DMS153 treated with DMSO at 0.1 percent for 48 hours (cell line): ENCODE data around the gene SOS2.
"Not testable (repeated sequence)": the region's sequence is repeated elsewhere in the genome, so short reads cannot be mapped to it uniquely, and the experiment has no call there.

Experiments
- DNase-seq: peaks from one replicate; lab custom pipeline; 2025; ENCODE audit not compliant: unreplicated experiment; lab: John Stamatoyannopoulos, UW

The SOS2 gene

DNA sequence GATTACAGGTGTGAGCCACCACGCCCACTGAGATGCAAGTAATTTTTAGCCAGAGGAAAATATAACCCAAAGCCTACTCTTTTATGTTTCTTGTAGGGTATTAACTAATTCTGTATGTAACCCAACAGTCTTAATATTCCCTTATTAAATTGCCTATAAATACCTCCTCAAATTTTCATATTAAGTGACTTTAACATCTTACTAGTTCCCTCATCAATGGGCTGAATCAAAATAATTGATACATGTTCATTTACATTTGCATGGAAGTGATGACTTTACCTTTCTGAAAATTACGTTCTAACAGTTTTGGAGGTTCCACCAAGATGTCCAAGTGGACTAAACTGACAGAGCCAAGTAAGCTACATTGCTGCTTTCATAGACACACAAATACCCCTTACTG is 3.1 kb downstream of the SOS2 start:
- no peak for DNase-seq

DNA sequence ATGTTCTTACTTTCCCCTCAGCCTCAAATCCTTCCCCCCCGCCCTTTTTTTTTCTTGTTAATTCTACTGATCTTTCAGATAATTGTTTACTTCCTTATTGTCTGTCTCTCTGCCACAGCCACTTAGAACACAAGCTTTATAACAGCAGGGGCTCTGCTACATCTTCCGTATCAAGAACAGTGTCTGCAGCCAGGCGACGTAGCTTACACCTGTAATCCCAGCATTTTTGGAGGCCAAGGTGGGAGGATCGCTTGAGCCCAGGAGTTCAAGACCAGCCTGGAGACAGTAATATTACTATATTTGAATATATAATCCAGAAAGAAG is 5.4 kb downstream of the SOS2 start:
- DNase-seq, result peak; percentile 6

DNA sequence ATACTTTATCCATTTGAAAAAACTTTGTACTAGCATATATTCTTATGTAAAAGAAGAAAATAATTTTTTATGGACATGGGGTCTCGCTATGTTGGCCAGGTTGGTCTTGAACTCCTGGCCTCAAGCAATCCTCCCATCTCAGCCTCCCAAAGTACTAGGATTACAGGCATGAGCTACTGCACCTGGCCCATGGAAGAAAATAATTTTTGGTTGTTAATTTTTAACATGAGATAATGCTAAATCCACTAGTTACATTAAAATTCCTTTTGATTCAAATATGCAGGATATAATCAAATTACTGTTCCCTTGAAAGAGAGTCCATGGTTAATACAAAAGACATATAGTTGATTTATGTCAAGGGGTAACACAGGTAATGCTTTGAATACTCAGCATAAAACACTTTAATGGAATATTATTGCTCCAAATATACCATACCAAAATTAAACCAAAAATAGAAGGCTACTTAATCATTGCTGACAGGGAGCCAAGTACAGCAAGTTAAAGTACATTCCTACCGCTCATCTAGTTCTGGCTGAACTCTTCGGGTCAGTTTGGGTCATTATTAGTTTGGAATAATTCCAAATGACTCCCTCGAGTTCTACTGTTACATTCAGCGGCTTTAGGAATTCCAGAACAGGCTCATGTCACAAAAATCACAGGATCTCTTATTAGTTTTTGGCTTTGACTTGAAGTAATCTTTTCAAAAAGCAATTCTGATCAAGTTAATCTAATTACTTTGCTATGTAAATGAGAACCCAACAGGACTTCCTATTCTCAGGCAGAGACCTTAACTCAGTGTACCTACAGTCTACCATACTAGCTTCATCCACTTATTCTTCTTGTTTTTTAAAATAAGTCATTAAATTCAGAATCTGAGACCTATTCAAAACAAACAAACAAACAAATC is 6.1 kb downstream of the SOS2 start:
- DNase-seq, result no peak

DNA sequence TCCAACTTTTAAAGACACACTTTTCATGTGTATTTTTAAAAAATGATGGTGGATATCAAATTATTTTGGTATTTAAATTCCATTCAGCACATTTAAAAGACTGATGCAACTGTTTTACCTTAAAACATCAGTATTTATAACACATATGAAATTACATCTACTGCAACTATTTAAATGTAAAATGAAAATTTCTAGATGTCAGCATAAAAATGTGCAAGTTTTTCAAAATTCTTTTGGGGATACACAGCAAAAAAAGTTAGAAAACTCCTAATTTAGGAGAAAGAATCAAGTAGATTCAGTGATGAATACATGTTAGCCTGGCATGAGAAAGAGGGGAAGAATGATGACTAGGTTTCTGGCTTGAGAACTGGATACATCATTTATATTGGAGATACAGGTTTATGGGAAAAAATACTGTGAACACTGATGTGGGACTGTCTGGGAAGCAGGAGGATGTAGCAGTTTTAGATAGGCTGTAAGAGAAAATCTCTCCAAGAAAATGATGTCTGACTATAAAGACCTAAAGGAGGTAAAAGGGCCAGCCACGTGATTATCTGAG is 9.2 kb downstream of the SOS2 start:
- no peak for DNase-seq

DNA sequence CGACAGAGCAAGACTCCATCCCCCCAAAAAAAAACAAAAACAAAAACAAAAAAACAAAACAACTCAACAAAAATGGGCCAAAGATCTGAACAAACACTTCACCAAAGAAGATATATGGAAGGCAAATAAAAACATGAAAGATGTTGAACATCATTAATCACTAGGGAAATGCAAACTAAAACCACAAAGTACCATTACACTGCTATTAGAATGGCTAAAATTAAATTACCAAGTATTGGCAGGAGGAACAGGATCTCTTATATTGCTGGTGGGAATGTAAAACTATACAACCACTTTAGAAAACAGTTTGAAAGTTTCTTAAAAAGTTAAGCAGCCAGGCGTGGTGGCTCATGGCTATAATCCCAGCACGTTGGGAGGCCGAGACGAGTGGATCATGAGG is 12.9 kb downstream of the SOS2 start:
- DNase-seq, result no peak

DNA sequence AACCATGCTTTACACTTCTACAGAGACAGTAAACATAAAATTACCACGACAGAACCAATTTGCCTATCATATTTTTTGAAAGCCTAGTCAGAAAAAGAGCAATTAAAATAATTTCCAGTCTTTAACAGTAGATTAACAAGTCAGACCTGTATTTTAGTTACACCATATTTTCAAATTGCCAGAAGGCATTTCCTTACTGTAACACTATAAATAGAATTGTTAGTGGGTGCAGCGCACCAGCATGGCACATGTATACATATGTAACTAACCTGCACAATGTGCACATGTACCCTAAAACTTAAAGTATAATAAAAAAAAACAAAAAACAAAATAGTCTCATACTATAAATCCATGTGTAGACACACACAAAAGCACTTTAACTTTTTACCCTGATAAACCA is 16.0 kb downstream of the SOS2 start:
- DNase-seq, result no peak

DNA sequence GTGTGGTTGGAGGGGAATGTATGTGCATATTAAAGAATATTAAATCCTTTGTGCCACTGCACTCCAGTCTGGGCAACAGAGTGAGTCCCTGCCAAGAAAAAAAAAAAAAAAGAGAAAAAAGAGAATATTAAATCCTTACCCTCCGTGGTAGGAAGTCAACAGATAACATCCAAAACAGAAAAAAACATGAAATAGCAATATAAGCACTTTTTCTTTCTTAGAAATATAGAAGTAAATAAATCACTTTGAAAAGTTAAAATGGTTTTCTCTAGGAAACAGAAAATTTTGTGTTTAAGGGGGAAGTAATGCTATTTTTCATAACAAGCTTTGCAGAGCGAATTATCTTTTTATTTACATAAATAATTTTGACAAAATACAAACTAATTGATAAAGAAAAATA is 17.6 kb downstream of the SOS2 start:
- DNase-seq, result no peak

DNA sequence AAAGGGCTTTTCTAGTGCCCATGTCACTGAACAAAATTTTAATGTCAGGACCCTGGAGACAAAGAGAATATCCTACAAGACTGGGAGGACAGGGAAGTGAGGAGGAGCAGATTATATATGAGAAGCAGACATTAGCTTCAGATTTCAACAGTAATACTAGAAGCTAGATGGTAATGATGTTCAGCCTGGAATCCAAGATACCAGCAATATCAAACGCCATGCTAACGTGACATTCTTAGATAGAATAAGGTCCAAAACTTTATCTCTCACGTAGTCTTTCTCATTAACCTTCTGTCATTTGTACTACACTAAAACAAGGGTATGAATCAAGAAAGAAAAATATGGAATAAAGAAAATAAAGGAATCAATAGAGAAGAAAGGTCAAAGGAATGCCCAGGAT is 18.7 kb downstream of the SOS2 start:
- DNase-seq, result no peak

DNA sequence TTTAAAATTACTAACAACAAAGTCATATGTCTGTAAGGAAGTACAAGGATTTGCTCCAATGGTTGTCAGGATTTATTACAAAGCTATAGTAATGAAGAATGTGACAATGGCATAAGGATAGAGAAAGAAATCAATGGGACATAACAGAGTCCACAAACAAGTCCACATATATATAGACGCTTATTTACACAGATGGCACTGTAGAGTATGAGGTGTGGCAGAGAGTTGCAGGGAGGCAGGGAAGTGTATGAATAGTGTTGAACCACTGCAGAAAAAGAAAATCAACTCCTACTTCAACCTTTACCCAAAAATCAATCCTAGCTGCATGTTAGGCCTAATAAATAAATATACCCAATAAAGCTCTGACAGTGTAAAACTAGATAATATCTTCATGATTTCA is 21.3 kb downstream of the SOS2 start:
- DNase-seq, result no peak

DNA sequence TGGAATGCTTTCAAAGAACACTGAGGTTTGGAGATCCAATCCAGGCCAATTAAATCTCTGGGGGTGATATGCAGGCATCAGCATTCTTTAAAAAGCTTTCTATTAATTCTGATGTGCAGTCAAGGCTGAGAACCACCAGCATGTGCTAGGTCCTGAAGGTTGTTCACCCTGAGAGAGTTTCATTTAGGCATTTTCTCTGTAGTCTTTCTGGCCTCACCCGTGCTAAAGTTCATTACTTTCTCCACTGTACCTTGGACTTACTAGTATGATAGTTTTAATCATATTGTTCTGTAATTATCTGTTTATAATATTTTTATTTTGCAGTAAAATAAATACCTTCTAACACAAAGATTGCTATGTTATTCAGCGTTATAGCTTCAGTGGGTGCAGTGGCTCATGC is 32.9 kb downstream of the SOS2 start:
- no peak for DNase-seq

DNA sequence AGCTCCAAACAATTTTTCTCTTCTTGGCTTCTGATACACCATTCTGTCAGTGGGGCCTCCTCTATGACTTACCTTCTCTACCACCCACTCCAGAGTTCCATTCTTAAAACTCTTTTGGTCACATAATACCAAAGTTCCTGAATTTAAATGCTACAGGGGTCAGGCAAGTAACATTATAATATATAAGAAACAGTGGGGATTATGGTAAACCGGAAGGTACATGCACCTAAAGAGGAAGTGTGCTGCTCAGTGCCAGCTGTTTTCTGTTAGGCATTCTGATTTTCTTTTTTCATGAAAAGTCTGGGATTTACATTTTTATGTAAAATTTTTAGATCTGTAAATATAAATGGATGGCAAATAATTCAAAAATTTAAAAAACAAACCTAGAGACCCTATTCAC is 39.9 kb downstream of the SOS2 start:
- DNase-seq, result no peak

DNA sequence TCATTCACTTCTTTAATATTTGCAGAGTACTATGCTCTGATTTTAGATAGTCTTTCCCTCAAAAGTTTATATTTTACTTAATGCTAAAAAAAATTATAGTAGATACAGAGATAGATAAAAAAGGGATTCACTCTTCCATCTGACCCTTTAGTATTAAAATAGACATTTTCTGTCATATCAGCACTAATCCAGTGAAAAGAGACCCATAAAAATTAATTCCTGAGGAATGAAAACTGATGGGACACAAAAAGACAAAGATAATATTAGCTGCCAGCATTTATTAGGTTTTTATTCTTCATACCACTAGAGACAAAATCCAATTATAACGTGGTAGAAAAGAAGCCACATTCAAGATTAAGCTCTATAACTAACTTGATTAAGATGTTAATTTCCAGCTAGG is 45.3 kb downstream of the SOS2 start:
- no peak for DNase-seq

DNA sequence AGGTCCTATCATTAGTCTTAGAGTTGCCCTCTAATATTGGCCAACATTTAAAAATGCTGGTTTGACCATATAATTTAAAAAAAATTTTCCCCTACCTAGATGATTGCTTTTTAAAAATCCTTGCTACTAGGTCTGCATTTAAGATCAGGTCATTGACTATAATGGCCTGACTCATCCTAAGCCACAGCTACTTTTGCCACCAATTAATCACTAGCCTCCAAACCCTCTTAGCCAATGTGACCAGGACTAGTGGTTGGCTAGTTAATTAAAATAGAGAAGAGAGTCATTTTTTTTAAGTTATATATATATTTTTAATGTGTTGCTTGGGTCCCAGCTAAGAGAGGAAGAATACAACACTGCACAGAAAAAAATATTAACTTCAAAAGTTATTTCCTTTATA is 57.5 kb downstream of the SOS2 start:
- no peak for DNase-seq

DNA sequence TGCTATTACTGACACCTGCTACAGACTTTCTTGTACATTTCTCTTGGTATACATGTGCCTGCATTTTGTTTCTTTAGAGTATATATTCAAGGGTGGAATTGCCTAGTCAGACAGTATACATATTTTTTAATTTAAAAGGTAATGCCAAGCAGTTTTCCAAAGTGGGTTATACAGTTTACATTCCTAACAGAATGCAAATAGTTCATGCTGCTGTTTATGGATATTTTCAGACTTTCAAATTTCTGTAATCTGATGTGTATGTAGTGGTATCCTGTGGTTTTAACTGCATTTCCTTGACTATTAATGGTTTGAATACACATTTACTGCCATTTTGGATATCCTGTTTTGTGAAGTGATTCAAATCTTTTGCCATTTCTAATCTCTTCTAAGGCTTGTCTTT is 59.5 kb downstream of the SOS2 start:
- DNase-seq, result no peak

DNA sequence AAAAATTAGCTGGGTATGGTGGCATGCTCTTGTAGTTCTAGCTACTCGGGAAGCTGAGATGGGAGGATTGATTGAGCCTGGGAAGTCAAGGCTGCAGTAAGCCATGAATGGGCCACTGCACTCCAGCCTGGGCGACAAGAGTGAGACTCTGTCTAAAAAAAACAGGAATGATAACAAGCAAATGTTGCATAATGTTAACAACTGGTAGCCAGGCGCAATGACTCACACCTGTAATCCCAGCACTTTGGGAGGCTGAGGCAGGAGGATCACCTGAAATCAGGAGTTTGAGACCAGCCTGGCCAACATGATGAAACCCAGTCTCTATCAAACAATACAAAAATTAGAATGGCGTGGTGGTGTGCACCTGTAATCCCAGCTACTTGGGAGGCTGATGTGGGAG is 64.0 kb downstream of the SOS2 start:
- not testable (repeated sequence) for DNase-seq

DNA sequence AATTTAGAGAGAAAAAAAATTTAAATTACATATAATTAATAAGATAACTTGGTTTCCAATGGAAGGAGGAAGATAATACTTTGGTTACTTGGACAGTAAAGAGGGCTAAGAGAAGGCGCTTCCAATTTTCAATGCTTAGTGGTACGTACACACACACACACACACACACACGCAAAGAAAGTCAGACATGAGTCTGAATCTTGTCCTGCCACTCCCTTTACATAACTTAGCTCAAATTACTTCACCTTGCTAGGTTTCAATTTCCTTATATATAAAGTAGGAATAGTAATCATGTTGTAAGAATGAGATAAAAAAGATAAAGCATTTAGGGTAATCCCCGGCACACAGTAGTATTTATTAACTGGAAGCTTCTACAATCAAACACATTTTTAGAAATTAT is 75.3 kb downstream of the SOS2 start:
- no peak for DNase-seq

DNA sequence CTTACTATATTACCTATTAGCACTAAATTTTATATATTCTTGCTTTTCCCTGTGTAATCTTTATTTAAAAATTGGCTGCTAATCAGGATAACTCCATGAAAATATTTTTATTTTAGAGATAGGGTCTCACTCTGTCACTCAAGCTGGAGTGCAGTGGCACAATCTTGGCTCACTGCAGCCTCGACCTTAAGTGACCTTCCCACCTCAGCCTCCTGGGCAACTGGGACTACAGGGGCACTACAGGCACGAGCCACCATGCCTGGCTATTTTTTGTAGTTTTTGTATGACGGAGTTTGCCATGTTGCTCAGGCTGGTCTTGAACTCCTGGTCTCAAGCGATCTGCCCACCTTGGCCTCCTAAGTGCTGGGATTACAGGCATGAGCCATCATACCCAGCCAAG is 82.6 kb downstream of the SOS2 start:
- DNase-seq, result no peak

DNA sequence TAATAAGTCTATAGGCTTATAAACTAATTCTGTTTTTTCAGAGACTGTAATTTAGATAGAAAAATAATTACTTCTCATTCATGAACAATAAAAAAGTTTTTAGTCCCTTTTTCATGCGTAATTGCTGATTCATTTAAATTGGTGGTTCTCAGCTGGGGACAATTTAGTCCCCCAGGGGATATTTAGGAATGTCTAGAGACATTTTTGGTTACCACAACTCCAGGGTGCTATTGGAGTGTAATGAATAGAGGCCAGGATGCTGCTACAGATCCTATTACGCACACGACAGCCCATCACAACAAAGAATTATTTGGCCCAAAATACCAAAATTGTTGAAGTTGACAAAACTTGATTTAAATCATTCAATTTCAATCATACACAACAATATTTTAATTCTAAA is 92.2 kb downstream of the SOS2 start:
- DNase-seq, result no peak

DNA sequence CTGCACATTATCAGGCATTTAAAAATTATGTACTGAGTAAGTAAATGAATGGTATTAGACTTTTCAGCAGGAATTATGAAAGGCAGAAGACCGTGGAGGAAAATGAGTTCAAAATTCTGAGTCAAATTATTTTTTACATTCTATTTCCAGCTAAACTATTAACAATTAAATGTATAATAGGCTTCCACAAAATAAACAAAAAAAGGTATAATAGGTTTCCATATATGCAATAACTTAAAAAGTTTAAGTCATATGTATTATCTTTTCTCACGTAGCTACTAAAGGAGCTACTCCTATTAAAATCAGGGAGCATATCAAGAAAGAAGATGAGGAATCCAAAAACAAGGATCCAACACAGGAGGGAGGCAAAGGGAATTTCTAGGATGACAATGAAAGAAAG is 103.6 kb downstream of the SOS2 start:
- DNase-seq, result no peak

DNA sequence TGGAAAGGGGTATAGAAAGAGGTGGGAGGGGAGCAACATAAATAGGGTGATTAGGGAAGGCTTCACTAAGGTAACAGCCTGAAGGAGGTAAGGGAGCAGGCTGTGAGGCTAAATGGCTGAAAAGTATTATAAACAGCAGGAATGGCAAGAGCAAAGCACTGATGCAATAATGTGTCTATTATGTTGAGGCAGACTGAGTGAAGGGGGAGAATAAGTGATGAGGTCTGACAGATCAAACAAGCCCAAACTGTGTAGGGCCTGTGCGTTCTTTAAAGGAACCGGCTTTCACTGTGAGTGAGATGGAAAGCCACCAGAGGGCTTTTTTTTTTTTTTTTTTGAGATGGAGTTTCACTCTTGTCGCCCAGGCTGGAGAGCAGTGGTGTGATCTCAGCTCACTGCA is 108.3 kb downstream of the SOS2 start:
- DNase-seq, result no peak

DNA sequence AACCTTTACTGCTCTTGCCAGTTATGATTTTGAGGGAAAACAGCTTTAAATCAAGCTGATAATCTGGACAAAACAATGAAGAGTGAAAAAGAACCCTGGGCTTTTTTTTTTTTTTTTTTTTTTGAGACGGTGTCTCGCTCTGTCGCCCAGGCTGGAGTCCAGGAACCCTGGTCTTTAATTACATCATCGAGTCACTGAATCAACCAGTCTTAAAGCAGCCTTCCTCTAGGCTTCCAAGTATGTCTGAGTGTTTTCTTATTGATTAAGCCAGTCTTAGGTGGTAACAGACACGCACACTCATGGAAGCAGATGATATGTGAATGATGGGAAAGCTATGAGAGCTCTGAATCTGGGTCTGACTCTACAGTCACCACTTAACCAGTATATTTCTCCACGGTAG is 109.1 kb downstream of the SOS2 start:
- no peak for DNase-seq

DNA sequence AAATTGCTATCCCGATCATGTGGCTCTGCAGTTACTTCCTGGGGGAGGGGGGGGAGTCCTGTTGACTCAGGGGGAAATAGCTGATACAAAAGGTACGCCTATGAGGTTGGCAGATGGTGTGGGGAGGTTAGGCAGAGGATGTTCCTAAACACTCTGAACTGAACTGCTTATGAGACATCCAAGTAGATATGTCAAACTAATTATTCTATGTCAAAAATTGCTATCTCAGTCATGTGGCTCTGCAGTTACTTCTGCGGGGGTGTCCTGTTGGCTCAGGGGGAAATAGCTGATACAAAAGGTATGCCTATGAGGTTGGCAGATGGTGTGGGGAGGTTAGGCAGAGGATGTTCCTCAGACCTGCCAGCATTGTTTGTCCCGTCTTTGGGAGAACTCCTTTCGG is 109.9 kb downstream of the SOS2 start:
- DNase-seq, result no peak

DNA sequence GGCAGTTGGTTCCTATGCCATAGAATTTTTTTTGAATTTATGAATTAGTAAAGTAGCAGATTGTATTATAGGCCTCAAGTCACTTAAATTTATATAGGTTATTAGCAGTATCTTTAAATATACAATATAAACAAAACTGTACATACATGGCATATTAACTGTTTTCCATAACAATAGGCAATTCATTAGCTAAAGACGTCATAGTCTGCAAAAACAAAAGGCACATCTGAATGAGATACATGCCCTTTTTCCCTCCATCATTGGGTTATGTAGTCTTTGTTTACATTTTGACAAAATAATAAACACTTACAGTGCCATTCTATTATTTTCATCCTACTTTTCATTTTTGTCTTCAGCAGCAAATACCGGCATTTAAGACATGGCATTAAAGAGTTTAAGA is 113.9 kb downstream of the SOS2 start:
- no peak for DNase-seq
